SK-N-SH treated with all-trans-retinoic acid at 6 μM for 48 hours (cell line): Measurements from ENCODE around the gene RELCH.

Experiments
- ARNTL ChIP-seq: fragments of 450-650 bp; formaldehyde crosslinking; IDR thresholded peaks from 2 replicates; pipeline ENCODE4 v1.5.0; 2020; ENCODE audit warnings: low read depth, mild to moderate bottlenecking, moderate library complexity, borderline replicate concordance
- ESRRG ChIP-seq: fragments of 250-450 bp; sonication (Bioruptor Pico); IDR thresholded peaks from 2 replicates; pipeline ENCODE4 v1.6.1; 2021; ENCODE audit warnings: mild to moderate bottlenecking
- GLIS3 ChIP-seq: fragments of 250-450 bp; sonication (Bioruptor Pico); IDR thresholded peaks from 2 replicates; pipeline ENCODE4 v1.5.0; 2020; ENCODE audit warnings: mild to moderate bottlenecking, moderate library complexity
- ISL1 ChIP-seq: fragments of 250-450 bp; sonication (Bioruptor Pico); IDR thresholded peaks from 2 replicates; pipeline ENCODE4 v2.1.2; 2022; ENCODE audit warnings: mild to moderate bottlenecking, moderate library complexity
- OSR1 ChIP-seq: fragments of 250-450 bp; sonication (Bioruptor Pico); IDR thresholded peaks from 2 replicates; pipeline ENCODE4 v1.8.0; 2022; ENCODE audit warnings: moderate library complexity, mild to moderate bottlenecking, inconsistent platforms
- POU6F1 ChIP-seq: fragments of 250-450 bp; sonication (Bioruptor Pico); IDR thresholded peaks from 2 replicates; pipeline ENCODE4 v1.8.0; 2021; ENCODE audit warnings: low read depth, mild to moderate bottlenecking, moderate library complexity, borderline replicate concordance
- SNAI2 ChIP-seq: fragments of 250-450 bp; sonication (Bioruptor Pico); IDR thresholded peaks from 2 replicates; pipeline ENCODE4 v1.5.0; 2020; ENCODE audit warnings: mild to moderate bottlenecking, moderate library complexity
- TOX ChIP-seq: fragments of 250-450 bp; sonication (Bioruptor Pico); IDR thresholded peaks from 2 replicates; pipeline ENCODE4 v1.8.0; 2021; ENCODE audit warnings: mild to moderate bottlenecking, moderate library complexity, borderline replicate concordance
- ZFP30 ChIP-seq: fragments of 450-650 bp; formaldehyde crosslinking; IDR thresholded peaks from 2 replicates; pipeline ENCODE4 v1.5.0; 2022; ENCODE audit warnings: mild to moderate bottlenecking, moderate library complexity
- ZNF8 ChIP-seq: fragments of 450-650 bp; formaldehyde crosslinking; IDR thresholded peaks from 2 replicates; pipeline ENCODE4 v1.5.0; 2020; ENCODE audit warnings: mild to moderate bottlenecking, moderate library complexity

GRCh38 chr18:62327977-62328376, 140.9 kb downstream of the RELCH start:
- TF ChIP-seq ZFP30 (CRISPR knock-in tag) (no peak), POU6F1 (no peak), GLIS3 (no peak), SNAI2 (no peak), TOX (CRISPR knock-in tag) (no peak), ISL1 (no peak), ZNF8 (CRISPR knock-in tag) (no peak), ESRRG (CRISPR knock-in tag) (no peak), OSR1 (CRISPR knock-in tag) (no peak), ARNTL (CRISPR knock-in tag) (no peak)
